HCT116 (cell line): Measurements from ENCODE around the gene ST8SIA3.

Experiments
- CTCF ChIP-seq, 3 experiments: fragments of 200-600 bp in 1 of 3; sonication (generic) in 1 of 3; IDR thresholded peaks in 2 of 3; conservative IDR thresholded peaks in 1 of 3; 2 replicates each; pipeline ENCODE4 v1.5.1; 2012 to 2017; ENCODE audit warnings: low read depth in 2 of 3, low read length in 2 of 3, antibody characterized with exemption in 1 of 3, borderline replicate concordance in 1 of 3, control low read depth in 1 of 3, mild to moderate bottlenecking in 1 of 3, mixed read lengths in 1 of 3, mixed run types in 1 of 3, moderate library complexity in 1 of 3; ENCODE audit not compliant: insufficient read depth in 1 of 3
- EZH2 ChIP-seq: fragments of 200-600 bp; sonication (generic); IDR thresholded peaks from 2 replicates; pipeline ENCODE4 v1.6.1; 2017; ENCODE audit warnings: antibody characterized with exemption, mixed run types
- EZH2phosphoT487 ChIP-seq: fragments of 200-600 bp; IDR thresholded peaks from 2 replicates; pipeline ENCODE4 v1.6.1; 2018; ENCODE audit warnings: antibody characterized with exemption, borderline replicate concordance
- RAD21 ChIP-seq: IDR thresholded peaks from 2 replicates; pipeline ENCODE4 v1.6.1; 2012; ENCODE audit warnings: low read depth, mild to moderate bottlenecking

DNA sequence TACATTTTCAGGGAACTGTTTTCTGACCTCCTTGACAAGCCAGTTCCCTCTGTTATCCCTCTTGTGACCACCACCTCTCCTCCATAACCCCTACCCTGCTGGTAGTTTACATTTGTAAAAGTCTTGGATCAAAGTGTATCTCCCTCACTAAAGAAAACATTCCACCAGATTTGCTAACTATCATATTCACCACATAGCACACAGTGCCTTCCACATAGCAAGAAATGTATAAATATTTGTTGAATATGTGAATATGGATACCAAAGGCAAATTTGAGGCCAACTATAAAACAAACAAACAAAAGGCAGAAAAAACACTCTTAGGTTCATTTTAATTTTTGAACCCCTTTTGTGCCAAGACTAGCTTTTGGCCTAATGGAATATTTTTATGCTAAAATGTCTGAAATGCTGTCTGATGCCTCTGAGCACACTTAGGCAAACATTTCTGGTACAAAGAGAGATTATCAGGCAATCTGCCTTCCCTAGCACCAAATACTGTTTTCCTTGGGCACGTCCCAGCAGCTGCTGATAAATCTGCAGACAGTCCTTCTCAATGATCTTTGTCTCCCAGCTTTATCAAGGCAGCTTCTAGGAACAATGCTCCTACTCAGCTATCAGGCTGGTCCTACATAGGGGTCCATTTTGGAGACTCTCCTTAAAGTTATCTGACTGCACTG, 26.7 kb upstream of the ST8SIA3 start:
- TF ChIP-seq CTCF (IDR thresholded peaks at IDR 0.05 in 2 of 3, conservative IDR thresholded peaks at IDR 0.05 in 1 of 3; ENCODE audit: borderline replicate concordance in 1 of 3, insufficient read depth in 1 of 3, low read depth in 2 of 3, low read length in 2 of 3) (no peak), EZH2phosphoT487 (no peak), EZH2 (no peak), RAD21 (no peak)
